Caco-2 (cell line): ENCODE data around the gene RNF126. TPM values are rescaled to one million over a fixed set of nuclear protein-coding genes. Genes with fewer than 3 reads are reported as not detected.

Experiments used
- BruUV-seq: library from RNA; stranded (reverse); fragments of 400-500 nt; replicated peaks from 2 replicates; lab custom pipeline; 2021; lab: Mats Ljungman, UMichigan
- CTCF ChIA-PET: fragments of 300-600 bp; sonication (Branson Sonifier 250); formaldehyde crosslinking; loops from one replicate; lab custom pipeline; 2022; ENCODE audit warnings: antibody characterized with exemption; lab: Charles Lee
- POLR2A ChIA-PET: fragments of 300-600 bp; sonication (Branson Sonifier 250); formaldehyde crosslinking; loops from one replicate; lab custom pipeline; 2022; ENCODE audit warnings: antibody characterized with exemption; lab: Charles Lee
- DNase-seq, 2 experiments: peaks; one replicate each; pipeline versions ENCODE4 v3.0.0 to v3.0.0-alpha.2; 2020 to 2022
- H3K27me3 ChIP-seq: replicated peaks from 2 replicates; pipeline ENCODE4 v1.6.0; 2011; ENCODE audit warnings: low read length; ENCODE audit not compliant: control insufficient read depth, insufficient read depth
- H3K36me3 ChIP-seq: 2 replicates; pipeline ENCODE4 v1.5.1; 2011; ENCODE audit warnings: low read length; ENCODE audit not compliant: control insufficient read depth, insufficient read depth
- H3K4me1 ChIP-seq: fragments of 250-450 bp; sonication (Bioruptor Pico); 2 replicates; pipeline ENCODE4 v1.5.1; 2020; ENCODE audit warnings: mild to moderate bottlenecking
- H3K4me3 ChIP-seq: 2 replicates; pipeline ENCODE4 v1.5.1; 2011; ENCODE audit warnings: low read depth, mild to moderate bottlenecking, control low read depth, low read length
- H3K9me3 ChIP-seq: fragments of 250-450 bp; sonication (Bioruptor Pico); 2 replicates; pipeline ENCODE4 v1.5.1; 2020; ENCODE audit warnings: mild to moderate bottlenecking, moderate library complexity
- H3K27ac Mint-ChIP-seq: one replicate; pipeline ENCODE4 v1.8.0; 2022; ENCODE audit warnings: mixed read lengths; ENCODE audit not compliant: unreplicated experiment
- H3K27me3 Mint-ChIP-seq: one replicate; pipeline ENCODE4 v1.8.0; 2022; ENCODE audit warnings: mixed read lengths; ENCODE audit not compliant: insufficient read depth, unreplicated experiment
- H3K36me3 Mint-ChIP-seq: one replicate; pipeline ENCODE4 v1.8.0; 2022; ENCODE audit warnings: mild to moderate bottlenecking, mixed read lengths; ENCODE audit not compliant: insufficient read depth, unreplicated experiment
- H3K4me1 Mint-ChIP-seq: one replicate; pipeline ENCODE4 v1.8.0; 2022; ENCODE audit warnings: low read depth, mixed read lengths; ENCODE audit not compliant: unreplicated experiment
- H3K4me3 Mint-ChIP-seq: one replicate; pipeline ENCODE4 v1.8.0; 2022; ENCODE audit warnings: mild to moderate bottlenecking, moderate library complexity, mixed read lengths; ENCODE audit not compliant: unreplicated experiment
- H3K9me3 Mint-ChIP-seq: one replicate; pipeline ENCODE4 v1.8.0; 2022; ENCODE audit warnings: mixed read lengths; ENCODE audit not compliant: unreplicated experiment
- CTCF ChIP-seq, 2 experiments: fragments of 200-600 bp in 1 of 2; IDR thresholded peaks; 1 replicate in 1 of 2; 2 replicates in 1 of 2; pipeline versions ENCODE4 v1.5.1 to v1.8.0; 2011 to 2022; ENCODE audit warnings: antibody characterized with exemption in 1 of 2, control low read depth in 1 of 2, inconsistent platforms in 1 of 2, low read depth in 1 of 2, low read length in 1 of 2, mild to moderate bottlenecking in 1 of 2, moderate library complexity in 1 of 2; ENCODE audit not compliant: insufficient read depth in 1 of 2, severe bottlenecking in 1 of 2, unreplicated experiment in 1 of 2
- intact Hi-C: fragments of 100-400 bp; cut with micrococcal nuclease; formaldehyde crosslinking; loops from one replicate; pipeline ENCODE4 v1.10.0; 2022; ENCODE audit not compliant: unreplicated experiment
- total RNA-seq: library from RNA; stranded (reverse); gene quantifications from 2 replicates; pipeline ENCODE4 v1.2.3, GENCODE V29; 2022

Gene RNF126
- total RNA-seq, 1 experiment from 2014 or later, result 74.6 TPM

- no peaks in the 10 kb centered on the region for H3K4me1 ChIP-seq
- intact Hi-C loops, result no loop called here
- BruUV-seq, result no TSS peak
Observed at GRCh38 chr19:616062-616700, 46.8 kb downstream of the RNF126 start.

GRCh38 chr19:615619-616018, 47.4 kb downstream of the RNF126 start:
- Histone ChIP-seq H3K4me3 (no peak overlapping the region), H3K9me3 (no peaks in the 10 kb centered on the region), H3K36me3 (no peaks in the 10 kb centered on the region; the same call in 1 of the 2 replicates), H3K27me3 (no peaks in the 10 kb centered on the region), H3K4me1 (no peaks in the 10 kb centered on the region)
- TF ChIP-seq CTCF (IDR thresholded peaks at IDR 0.05; ENCODE audit: insufficient read depth in 1 of 2, low read depth in 1 of 2, low read length in 1 of 2, severe bottlenecking in 1 of 2, unreplicated experiment in 1 of 2), result no peak
- Mint-ChIP-seq H3K4me3 (no peak overlapping the region), H3K27ac (no peak overlapping the region), H3K4me1 (no peaks in the 10 kb centered on the region), H3K27me3 (no peaks in the 10 kb centered on the region), H3K9me3 (no peaks in the 10 kb centered on the region), H3K36me3 (peaks cover 31% of the 10 kb centered on the region)
- intact Hi-C loops, result no loop called here
- CTCF ChIA-PET, result no interaction called here
- no peak for DNase-seq
- no TSS peak for BruUV-seq
- POLR2A ChIA-PET, result no interaction called here

More at GRCh38 chr19:616062-616700, 46.8 kb downstream of the RNF126 start:
- TF ChIP-seq CTCF (IDR thresholded peaks at IDR 0.05; ENCODE audit: insufficient read depth in 1 of 2, low read depth in 1 of 2, low read length in 1 of 2, severe bottlenecking in 1 of 2, unreplicated experiment in 1 of 2), result no peak
- Histone ChIP-seq H3K4me3 (no peak overlapping the region), H3K36me3 (no peaks in the 10 kb centered on the region; the same call in 1 of the 2 replicates), H3K27me3 (no peaks in the 10 kb centered on the region), H3K9me3 (no peaks in the 10 kb centered on the region)
- ChIA-PET POLR2A (no interaction called here), CTCF (interaction anchor here (0.6 kb wide), 1 partner anchor 11 kb away, joined by 8 read pairs; no protein-coding TSS in a partner anchor)
- Mint-ChIP-seq H3K4me1 (no peaks in the 10 kb centered on the region), H3K9me3 (no peaks in the 10 kb centered on the region), H3K27me3 (no peaks in the 10 kb centered on the region), H3K4me3 (no peak overlapping the region), H3K27ac (no peak overlapping the region), H3K36me3 (peaks cover 31% of the 10 kb centered on the region)
- no peak for DNase-seq

GRCh38 chr19:613732-614567, 49.1 kb downstream of the RNF126 start:
- Histone ChIP-seq H3K36me3 (no peaks in the 10 kb centered on the region; the same call in 1 of the 2 replicates), H3K4me3 (no peak overlapping the region), H3K27me3 (no peaks in the 10 kb centered on the region), H3K4me1 (no peaks in the 10 kb centered on the region), H3K9me3 (no peaks in the 10 kb centered on the region)
- H3K4me1 Mint-ChIP-seq, result no peaks in the 10 kb centered on the region
- H3K4me3 Mint-ChIP-seq, result no peak overlapping the region
- H3K27me3 Mint-ChIP-seq, result no peaks in the 10 kb centered on the region
- no peak for DNase-seq
- ChIA-PET CTCF (no interaction called here), POLR2A (no interaction called here)
- peaks cover 18% of the 10 kb centered on the region for H3K36me3 Mint-ChIP-seq
- TF ChIP-seq CTCF (IDR thresholded peaks at IDR 0.05; ENCODE audit: insufficient read depth in 1 of 2, low read depth in 1 of 2, low read length in 1 of 2, severe bottlenecking in 1 of 2, unreplicated experiment in 1 of 2), result no peak
- intact Hi-C loops, result no loop called here
- no peaks in the 10 kb centered on the region for H3K9me3 Mint-ChIP-seq
- H3K27ac Mint-ChIP-seq, result no peak overlapping the region
- BruUV-seq, result no TSS peak
